GM18951 (cell line): ENCODE results near the gene FKBP8.
"Not testable (repeated sequence)": the region's sequence is repeated elsewhere in the genome, so short reads cannot be mapped to it uniquely, and the experiment has no call there.

Experiments
- POLR2A ChIP-seq: IDR thresholded peaks from 4 replicates; pipeline ENCODE4 v1.6.1; 2011; ENCODE audit warnings: mild to moderate bottlenecking; ENCODE audit not compliant: insufficient read length, insufficient read depth; ENCODE audit errors: extremely low read depth
- in situ Hi-C: fragments of 300-500 bp; cut with MboI; formaldehyde crosslinking; loops from one replicate; pipeline ENCODE4 v1.12.0; 2022; ENCODE audit warnings: low sequenced_read_pairs, mixed read lengths, inconsistent platforms; ENCODE audit not compliant: unreplicated experiment

Gene FKBP8

DNA sequence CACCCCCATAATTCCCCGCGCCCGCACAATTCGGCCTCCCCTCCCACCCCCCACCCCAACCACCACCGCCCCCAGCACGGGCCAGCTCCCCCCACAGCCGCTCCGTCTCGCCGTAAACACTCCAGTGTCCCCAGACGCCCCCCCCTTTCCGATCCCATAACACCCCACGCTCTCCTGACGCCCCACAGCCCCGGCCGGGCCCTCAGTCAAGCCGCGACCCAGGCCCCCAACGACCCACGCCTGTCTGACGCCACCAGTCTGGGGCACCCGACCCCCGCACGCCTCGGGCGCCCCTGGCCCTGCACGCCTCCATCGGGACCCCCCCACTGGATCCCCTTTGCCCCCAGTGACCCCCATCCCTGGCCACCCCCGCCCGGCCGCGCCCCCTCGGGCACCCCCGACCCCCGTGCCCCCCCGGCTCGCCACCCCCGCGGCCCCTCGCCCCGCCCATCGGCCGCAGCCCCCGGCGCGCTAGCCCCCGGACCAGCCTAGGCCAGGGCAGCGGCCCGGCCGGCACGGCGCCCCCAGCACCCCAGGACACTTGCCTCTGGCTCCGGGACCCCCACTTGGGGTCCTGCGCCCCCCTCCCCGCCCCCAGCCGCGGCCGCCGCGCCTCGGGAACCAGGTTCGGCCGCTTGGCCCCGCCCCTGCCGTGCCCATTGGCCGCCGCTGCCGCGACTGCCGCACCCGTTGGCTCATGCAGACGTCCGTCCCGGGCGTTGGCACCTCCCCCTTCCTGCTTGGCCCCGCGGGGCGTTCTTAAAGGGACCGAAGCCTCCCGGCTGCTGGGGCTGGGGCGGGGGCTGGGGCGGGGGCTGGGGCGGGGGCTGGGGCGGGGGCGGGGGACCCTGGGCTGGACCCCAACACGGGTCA is at the start of gene FKBP8:
TSS of gene FKBP8 (minus strand) at position 633 of the 873 bp plus-strand sequence. CDS start 1,603 bp downstream, outside the sequence.
- peak; percentile 6 for TF ChIP-seq POLR2A
- in situ Hi-C loops, result no loop called here

DNA sequence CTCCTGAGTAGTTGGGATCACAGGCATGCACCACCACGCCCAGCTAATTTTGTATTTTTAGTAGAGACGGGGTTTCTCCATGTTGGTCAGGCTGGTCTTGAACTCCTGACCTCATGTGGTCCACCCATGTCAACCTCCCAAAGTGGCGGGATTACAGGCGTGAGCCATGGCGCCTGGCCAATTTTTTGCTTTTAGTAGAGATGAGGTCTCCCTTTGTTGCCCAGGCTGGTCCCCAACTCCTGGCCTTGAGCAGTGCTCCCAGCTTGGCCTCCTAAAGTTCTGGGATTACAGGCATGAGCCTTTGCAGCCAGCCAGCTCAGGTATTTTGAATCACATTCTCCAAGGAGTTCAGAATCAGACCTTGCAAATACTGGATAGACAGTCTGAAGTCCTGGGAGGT is 49.4 kb upstream of the FKBP8 start:
- in situ Hi-C loops, result not testable (repeated sequence)

DNA sequence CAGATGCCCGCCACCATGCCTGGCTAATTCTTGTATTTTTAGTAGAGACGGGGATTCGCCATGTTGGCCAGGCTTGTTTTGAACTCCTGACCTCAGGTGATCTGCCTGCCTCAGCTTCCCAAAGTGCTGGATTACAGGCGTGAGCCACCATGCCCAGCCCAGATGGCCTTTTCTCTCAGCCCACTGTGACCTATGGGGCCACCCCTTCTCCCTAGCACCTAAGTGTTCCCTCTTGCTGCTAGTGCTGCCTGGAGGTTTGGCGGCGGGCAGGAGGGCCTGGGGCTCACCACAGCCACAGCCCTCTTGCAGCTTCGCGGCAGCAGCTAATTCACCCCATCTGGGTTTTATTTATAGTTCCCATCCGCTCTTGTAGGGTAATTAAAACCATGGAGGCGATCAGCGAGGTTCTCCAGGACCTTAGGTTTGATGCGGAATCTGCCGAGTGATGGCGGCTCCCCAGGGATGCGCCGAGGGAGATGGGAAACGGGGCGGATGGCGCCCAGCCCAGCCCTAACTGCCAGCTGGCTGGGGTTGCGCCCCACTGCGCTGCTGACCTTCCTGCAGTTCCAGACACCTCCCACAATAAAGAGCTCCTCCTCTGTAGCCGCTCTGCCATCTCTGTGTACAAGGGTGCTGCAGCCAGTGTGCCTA is 48.5 kb upstream of the FKBP8 start:
- no peak for TF ChIP-seq POLR2A
- in situ Hi-C loops, result no loop called here

DNA sequence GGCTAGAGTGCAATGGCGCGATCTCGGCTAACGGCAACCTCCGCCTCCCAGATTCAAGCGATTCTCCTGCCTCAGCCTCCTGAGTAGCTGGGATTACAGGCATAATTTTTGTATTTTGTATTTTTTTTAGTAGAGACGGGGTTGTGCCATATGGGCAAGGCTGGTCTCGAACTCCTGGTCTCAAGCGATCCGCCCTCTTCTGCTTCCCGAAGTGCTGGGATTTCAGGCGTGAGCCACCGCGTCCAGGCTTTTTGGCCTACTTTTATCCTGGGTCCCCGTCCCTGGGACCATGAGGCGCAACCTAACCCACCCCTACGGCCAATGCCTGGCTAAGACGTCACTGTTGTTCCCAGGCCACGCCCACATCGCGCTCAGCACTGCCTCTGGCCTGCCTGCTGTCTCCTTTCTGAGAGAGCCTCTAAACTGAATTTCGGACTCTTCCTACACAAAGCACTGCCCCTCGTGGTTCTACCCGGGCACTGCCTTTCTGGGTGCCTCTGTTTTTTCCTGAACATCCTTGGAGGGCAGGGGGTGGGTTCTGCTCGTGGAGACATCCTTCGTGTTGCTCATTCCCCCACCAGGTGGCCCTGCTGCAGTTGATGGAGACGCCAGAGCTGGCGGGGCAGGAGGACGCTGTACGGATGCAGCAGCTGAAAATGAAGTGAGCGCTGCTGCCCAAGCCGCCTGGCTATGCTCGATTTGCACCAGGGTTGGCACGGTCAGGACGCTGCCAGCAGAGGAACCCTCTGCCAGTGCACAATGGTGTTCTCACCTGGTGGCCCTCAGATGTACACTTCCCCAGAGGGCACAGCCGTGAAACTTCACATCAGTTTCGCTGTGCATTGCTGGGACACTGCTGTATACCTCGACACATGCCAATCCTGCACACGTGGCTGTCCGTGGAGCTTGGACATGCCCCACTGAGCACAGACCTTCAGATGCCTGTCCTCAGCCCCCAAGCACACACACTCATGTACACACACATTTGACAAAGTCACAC is 47.2 kb upstream of the FKBP8 start:
- in situ Hi-C loops, result no loop called here
- TF ChIP-seq POLR2A, result no peak

DNA sequence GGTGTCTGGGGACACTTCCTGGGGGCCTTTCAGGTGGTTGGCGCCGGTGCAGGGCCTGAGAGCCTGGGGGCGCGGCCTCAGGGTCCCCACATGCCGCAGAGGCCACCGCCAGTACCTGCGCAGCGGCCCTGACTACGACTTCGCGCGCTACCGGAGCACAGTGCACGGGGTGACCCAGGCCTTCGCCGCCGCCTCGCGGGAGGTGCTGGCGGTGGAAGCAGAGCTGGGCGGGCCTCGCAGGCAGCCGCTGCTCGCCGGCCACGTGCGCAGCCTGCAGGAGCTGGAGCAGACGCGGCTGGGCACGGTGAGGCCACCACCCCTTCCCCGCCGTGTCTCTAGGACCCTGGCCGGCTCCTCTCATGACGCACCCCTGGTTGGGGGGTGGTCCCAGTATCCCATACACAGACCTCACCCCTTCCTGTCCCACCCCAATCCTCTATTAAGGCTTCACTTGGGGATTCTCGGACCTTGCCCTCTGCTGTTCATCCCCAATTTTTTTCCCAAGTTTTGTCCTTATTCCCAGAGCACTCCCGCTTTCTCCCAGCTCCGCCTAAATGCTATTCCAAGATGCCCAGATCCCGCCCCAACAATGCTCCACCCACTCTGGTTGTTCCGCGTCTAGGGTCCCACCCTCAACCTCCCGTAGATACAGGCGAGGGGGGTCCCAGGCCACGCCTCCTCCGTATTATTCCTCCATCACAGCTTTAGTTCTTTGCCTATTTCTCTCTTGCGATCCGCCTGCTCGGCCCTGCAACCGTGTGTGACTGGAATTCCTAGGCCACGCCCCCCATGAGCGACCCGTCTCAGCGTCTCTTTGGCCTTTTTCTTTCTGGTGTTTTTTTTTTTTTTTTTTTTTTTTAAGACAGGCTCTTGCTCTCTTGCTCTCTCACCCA is 46.3 kb upstream of the FKBP8 start:
- no peak for TF ChIP-seq POLR2A
- in situ Hi-C loops, result no loop called here

DNA sequence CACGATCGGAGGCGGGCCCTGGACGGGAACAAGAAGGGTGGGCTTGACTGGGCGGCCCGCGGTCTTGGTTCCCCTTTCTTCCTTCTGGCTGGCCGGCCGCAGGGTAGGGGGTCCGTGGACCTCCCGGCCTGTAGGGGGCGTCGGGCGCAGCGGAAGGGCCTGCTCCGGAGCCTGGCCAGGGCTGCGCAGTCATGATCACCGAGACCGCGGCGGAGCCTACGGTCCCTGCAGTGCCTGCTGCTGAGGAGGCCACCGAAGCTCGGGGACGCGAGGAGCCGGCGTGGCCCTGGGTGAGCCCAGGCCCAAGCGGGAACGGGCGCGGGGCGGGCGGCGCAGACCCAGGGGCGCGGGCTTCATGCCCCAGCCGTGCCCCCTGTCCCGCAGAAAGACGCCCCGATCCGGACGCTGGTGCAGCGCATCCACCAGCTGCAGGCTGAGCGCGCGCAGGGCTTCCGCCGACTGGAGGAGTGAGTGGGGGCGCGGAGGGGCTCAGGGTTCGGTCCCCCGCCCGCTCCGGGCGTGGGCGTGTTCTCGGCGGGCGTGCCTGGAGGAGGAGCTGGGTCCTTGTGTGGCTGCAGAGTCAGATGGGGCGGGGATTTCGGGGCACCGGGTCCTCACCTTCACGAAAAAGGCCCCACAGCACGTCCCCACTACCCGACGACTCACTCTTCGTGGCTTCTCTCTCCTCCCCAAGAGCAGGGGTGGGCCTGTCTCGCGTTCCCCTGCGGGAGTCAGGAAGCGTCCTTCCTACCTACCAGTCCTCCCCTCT is 45.4 kb upstream of the FKBP8 start, which contains the start of gene REX1BD:
TSS of gene REX1BD (plus strand) at position 188 of the 769 bp plus-strand sequence. CDS start at position 192, 4 bp downstream.
- peak; percentile 94 for TF ChIP-seq POLR2A
- in situ Hi-C loops, result no loop called here

GRCh38 chr19:18587962-18588610 is 44.7 kb upstream of the FKBP8 start:
- in situ Hi-C loops, result no loop called here
- no peak for TF ChIP-seq POLR2A

- in situ Hi-C loops, result no loop called here
- TF ChIP-seq POLR2A, result no peak
These were observed 44.2 kb upstream of the FKBP8 start for GRCh38 chr19:18587561-18587960.

DNA sequence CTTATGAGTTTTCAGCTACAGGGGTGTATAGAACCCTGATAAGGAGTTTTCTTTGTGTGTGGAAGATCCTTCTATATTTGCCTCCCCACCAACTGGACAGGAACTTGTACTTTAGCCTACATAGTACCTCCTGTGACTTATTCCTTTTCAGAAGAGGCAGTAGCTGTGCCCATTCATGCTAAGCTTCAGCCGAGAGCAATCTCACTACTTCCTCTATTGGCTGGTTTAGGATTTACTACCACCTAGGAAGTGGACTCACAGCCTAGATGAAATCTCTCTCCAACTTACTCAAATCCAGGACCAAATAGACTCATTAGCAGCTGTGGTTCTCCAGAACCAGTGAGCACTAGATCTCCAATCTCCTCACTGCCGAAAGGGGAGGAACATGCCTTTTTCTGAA is 42.9 kb upstream of the FKBP8 start:
- TF ChIP-seq POLR2A, result no peak
- in situ Hi-C loops, result no loop called here

DNA sequence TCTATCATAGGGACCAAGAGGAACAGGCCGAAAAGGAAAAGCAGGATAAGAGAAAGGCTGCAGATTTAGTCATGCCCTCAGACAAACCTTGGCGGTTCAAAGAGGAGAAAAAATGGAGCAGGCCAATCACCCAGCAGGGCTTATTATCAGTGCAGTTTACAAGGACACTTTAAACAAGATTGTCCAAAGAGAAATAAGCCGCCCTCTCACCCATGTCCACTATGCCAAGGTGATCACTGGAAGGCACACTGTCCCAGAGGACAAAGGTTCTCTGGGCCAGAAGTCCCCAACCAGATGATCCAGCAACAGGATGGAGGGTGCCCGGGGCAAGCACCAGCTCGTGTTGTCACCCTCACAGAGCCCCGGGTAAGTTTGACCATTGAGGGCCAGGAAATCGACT is 36.9 kb upstream of the FKBP8 start:
- in situ Hi-C loops, result no loop called here
- TF ChIP-seq POLR2A, result no peak

GRCh38 chr19:18577365-18577914 is 34.1 kb upstream of the FKBP8 start:
- TF ChIP-seq POLR2A, result no peak
- in situ Hi-C loops, result no loop called here
